Tibial nerve (tissue), 4 donors: ENCODE results near the gene TLR6. TPM values are rescaled to one million over a fixed set of nuclear protein-coding genes. Genes with fewer than 3 reads are reported as not detected.
"Not testable (repeated sequence)": the region's sequence is repeated elsewhere in the genome, so short reads cannot be mapped to it uniquely, and the experiment has no call there.

ENCODE experiments used
- DNase-seq, 2 donors: peaks; one replicate each; pipeline ENCODE4 v3.0.0-alpha.2; 2019; ENCODE audit warnings: low spot score in 2 of 2
- H3K27ac ChIP-seq, 4 donors: fragments of 200-600 bp; sonication (generic) in 3 of 4; one replicate each; pipeline ENCODE4 v1.5.1; 2017 to 2019; ENCODE audit warnings: mild to moderate bottlenecking in 1 of 4
- H3K27me3 ChIP-seq, 2 donors: fragments of 200-600 bp; sonication (generic) in 1 of 2; one replicate each; pipeline versions ENCODE4 v1.5.1 to v1.6.0; 2017 to 2019
- H3K36me3 ChIP-seq, 3 donors: fragments of 200-600 bp; sonication (generic); one replicate each; pipeline ENCODE4 v1.5.1; 2018 to 2019
- H3K4me1 ChIP-seq, 4 donors: fragments of 200-600 bp; sonication (generic) in 3 of 4; one replicate each; pipeline ENCODE4 v1.5.1; 2017 to 2019
- H3K4me3 ChIP-seq, 4 donors: fragments of 200-600 bp; sonication (generic) in 3 of 4; one replicate each; pipeline ENCODE4 v1.5.1; 2017 to 2019; ENCODE audit warnings: mild to moderate bottlenecking in 1 of 4, moderate library complexity in 1 of 4
- H3K9me3 ChIP-seq, 4 donors: fragments of 200-600 bp; sonication (generic) in 3 of 4; one replicate each; pipeline ENCODE4 v1.5.1; 2017 to 2019
- CTCF ChIP-seq, 5 experiments: fragments of 200-600 bp in 3 of 5; fragments of 450-650 bp in 2 of 5; sonication (generic) in 3 of 5; IDR thresholded peaks; one replicate each; pipeline ENCODE4 v1.5.1; 2016 to 2019; ENCODE audit warnings: antibody characterized with exemption in 5 of 5, mild to moderate bottlenecking in 3 of 5, moderate library complexity in 2 of 5
- EP300 ChIP-seq, 2 donors: sonication (generic); formaldehyde crosslinking; IDR thresholded peaks; one replicate each; pipeline ENCODE4 v1.6.1; 2017; ENCODE audit warnings: antibody characterized with exemption in 2 of 2, mild to moderate bottlenecking in 1 of 2
- POLR2A ChIP-seq, 2 donors: fragments of 450-650 bp; IDR thresholded peaks; one replicate each; pipeline ENCODE4 v1.6.1; 2017; ENCODE audit warnings: antibody characterized with exemption in 2 of 2, mild to moderate bottlenecking in 2 of 2, moderate library complexity in 2 of 2
- WGBS, 2 donors: methylation state at CpG; one replicate each; pipeline ENCODE4 v1.1.5; 2018; 5-methylcytosine and 5-hydroxymethylcytosine counted together
- total RNA-seq, 4 donors: library from RNA; depleted of rRNA; stranded (reverse); fragments of >200 nt; gene quantifications; one replicate each; pipeline ENCODE4 v1.1.0, GENCODE V29; 2016

Gene TLR6
- total RNA-seq, 4 donors from 2014 or later: 4.2 to 8.6 (median 5.2) TPM

GRCh38 chr4:38814386-38814785 lies 42.2 kb downstream of the TLR6 start:
- Histone ChIP-seq H3K27me3 (no peaks in the 10 kb centered on the region), H3K27ac (peak overlapping the region in 1 of 4 donors; percentile 88), H3K4me1 (peaks cover 0 to 14% (median 5%) of the 10 kb centered on the region in 4 donors), H3K9me3 (peaks cover 0 to 5% (median 0%) of the 10 kb centered on the region in 4 donors), H3K4me3 (no peak overlapping the region), H3K36me3 (no peaks in the 10 kb centered on the region)
- no peak for DNase-seq
- WGBS, 2 donors: 76 to 82% methylated on average over 3 of the region's 3 CpGs
- TF ChIP-seq POLR2A (IDR thresholded peaks at IDR 0.05): no peak
- TF ChIP-seq CTCF (IDR thresholded peaks at IDR 0.05): no peak
- TF ChIP-seq EP300 (IDR thresholded peaks at IDR 0.05): no peak

GRCh38 chr4:38811297-38811696 lies 45.3 kb downstream of the TLR6 start:
- Histone ChIP-seq H3K4me3 (no peak overlapping the region), H3K4me1 (peaks cover 0 to 11% (median under 1%) of the 10 kb centered on the region in 4 donors), H3K27ac (peak overlapping the region in 1 of 4 donors; percentile 19), H3K9me3 (peaks cover 0 to 5% (median 0%) of the 10 kb centered on the region in 4 donors), H3K36me3 (no peaks in the 10 kb centered on the region), H3K27me3 (no peaks in the 10 kb centered on the region)
- 89% methylated on average over 6 of the region's 6 CpGs for WGBS, 2 donors
- no peak for DNase-seq
- no peak for TF ChIP-seq POLR2A (IDR thresholded peaks at IDR 0.05)

GRCh38 chr4:38807462-38807861 lies 49.2 kb downstream of the TLR6 start:
- Histone ChIP-seq H3K4me1 (peaks cover 0 to 25% (median 14%) of the 10 kb centered on the region in 4 donors), H3K27ac (peak overlapping the region in 1 of 4 donors; percentile 10)
- not testable (repeated sequence) for H3K36me3 ChIP-seq, DNase-seq, H3K9me3 ChIP-seq, H3K27me3 ChIP-seq, H3K4me3 ChIP-seq
- 98% methylated on average over 8 to 22 of the region's 29 CpGs for WGBS, 2 donors

GRCh38 chr4:38806251-38806650 lies 50.4 kb downstream of the TLR6 start:
- 85 to 93% methylated on average over 9 of the region's 9 CpGs for WGBS, 2 donors
- H3K36me3 ChIP-seq: peaks cover 0 to 17% (median 0%) of the 10 kb centered on the region in 3 donors
- H3K27ac ChIP-seq: peak overlapping the region in 3 of 4 donors; percentile 77 to 85 (median 79)
- not testable (repeated sequence) for H3K9me3 ChIP-seq, DNase-seq, H3K27me3 ChIP-seq, H3K4me3 ChIP-seq
- peaks cover 0 to 25% (median 14%) of the 10 kb centered on the region in 4 donors for H3K4me1 ChIP-seq

GRCh38 chr4:38805530-38806145 lies 51.0 kb downstream of the TLR6 start:
- WGBS, 2 donors: 27% methylated on average over 5 of the region's 5 CpGs
- no peaks in the 10 kb centered on the region for H3K27me3 ChIP-seq
- peak overlapping the region; percentile 77 to 85 (median 78) for H3K27ac ChIP-seq
- H3K36me3 ChIP-seq: peaks cover 0 to 24% (median 0%) of the 10 kb centered on the region in 3 donors
- DNase-seq: peak in 1 of 2 donors; percentile 33
- H3K4me1 ChIP-seq: peaks cover 0 to 25% (median 14%) of the 10 kb centered on the region in 4 donors
- H3K9me3 ChIP-seq: peaks cover 0 to 4% (median 0%) of the 10 kb centered on the region in 4 donors
- peak overlapping the region in 3 of 4 donors; percentile 11 to 42 (median 38) for H3K4me3 ChIP-seq
- no peak for TF ChIP-seq POLR2A (IDR thresholded peaks at IDR 0.05)
- TF ChIP-seq EP300 (IDR thresholded peaks at IDR 0.05): peak in 1 of 2 donors; percentile 66
- TF ChIP-seq CTCF (IDR thresholded peaks at IDR 0.05): no peak

- H3K27ac ChIP-seq: peak within 1 kb of the TSS; percentile 77 to 85 (median 78)
Observed at GRCh38 chr4:38804654-38805295, 51.8 kb downstream of the TLR6 start, which contains the start of gene TLR1. Gene TLR1 (minus strand): TSS chr4:38804791. CDS start chr4:38798831, 5,960 bp downstream.

More at GRCh38 chr4:38804654-38805295, 51.8 kb downstream of the TLR6 start, which contains the start of gene TLR1:
- H3K9me3 ChIP-seq: peaks cover 0 to 11% (median 0%) of the 10 kb centered on the region in 4 donors
- TF ChIP-seq CTCF (IDR thresholded peaks at IDR 0.05): peak; percentile 61 to 76 (median 70)
- peak in 1 of 2 donors; percentile 30 for TF ChIP-seq POLR2A (IDR thresholded peaks at IDR 0.05)
- TF ChIP-seq EP300 (IDR thresholded peaks at IDR 0.05): peak in 1 of 2 donors; percentile 4
- peaks cover 0 to 32% (median 0%) of the 10 kb centered on the region in 3 donors for H3K36me3 ChIP-seq
- WGBS, 2 donors: 9 to 13% methylated on average over 7 of the region's 7 CpGs
- DNase-seq: no peak
- peaks cover 0 to 25% (median 14%) of the 10 kb centered on the region in 4 donors for H3K4me1 ChIP-seq
- H3K4me3 ChIP-seq: peak within 1 kb of the TSS; percentile 11 to 42 (median 32)
- H3K27me3 ChIP-seq: no peaks in the 10 kb centered on the region
